Epithelial cell of esophagus (primary cell): ENCODE data around the gene C11orf21.

Experiments used
- DNase-seq: peaks from one replicate; pipeline ENCODE4 v3.0.0; 2010; ENCODE audit warnings: low read depth
- H3K4me3 ChIP-seq: 2 replicates; pipeline ENCODE4 v1.5.1; 2011; ENCODE audit warnings: mild to moderate bottlenecking, low read length, control low read depth
- TF ChIP-seq, protein P1 (sequence below): IDR thresholded peaks from 2 replicates; pipeline ENCODE4 v1.5.1; 2011; ENCODE audit warnings: low read depth, mild to moderate bottlenecking, low read length, control low read depth, inconsistent platforms; ENCODE audit not compliant: insufficient read depth; ENCODE audit errors: missing control alignments

C11orf21 gene

DNA sequence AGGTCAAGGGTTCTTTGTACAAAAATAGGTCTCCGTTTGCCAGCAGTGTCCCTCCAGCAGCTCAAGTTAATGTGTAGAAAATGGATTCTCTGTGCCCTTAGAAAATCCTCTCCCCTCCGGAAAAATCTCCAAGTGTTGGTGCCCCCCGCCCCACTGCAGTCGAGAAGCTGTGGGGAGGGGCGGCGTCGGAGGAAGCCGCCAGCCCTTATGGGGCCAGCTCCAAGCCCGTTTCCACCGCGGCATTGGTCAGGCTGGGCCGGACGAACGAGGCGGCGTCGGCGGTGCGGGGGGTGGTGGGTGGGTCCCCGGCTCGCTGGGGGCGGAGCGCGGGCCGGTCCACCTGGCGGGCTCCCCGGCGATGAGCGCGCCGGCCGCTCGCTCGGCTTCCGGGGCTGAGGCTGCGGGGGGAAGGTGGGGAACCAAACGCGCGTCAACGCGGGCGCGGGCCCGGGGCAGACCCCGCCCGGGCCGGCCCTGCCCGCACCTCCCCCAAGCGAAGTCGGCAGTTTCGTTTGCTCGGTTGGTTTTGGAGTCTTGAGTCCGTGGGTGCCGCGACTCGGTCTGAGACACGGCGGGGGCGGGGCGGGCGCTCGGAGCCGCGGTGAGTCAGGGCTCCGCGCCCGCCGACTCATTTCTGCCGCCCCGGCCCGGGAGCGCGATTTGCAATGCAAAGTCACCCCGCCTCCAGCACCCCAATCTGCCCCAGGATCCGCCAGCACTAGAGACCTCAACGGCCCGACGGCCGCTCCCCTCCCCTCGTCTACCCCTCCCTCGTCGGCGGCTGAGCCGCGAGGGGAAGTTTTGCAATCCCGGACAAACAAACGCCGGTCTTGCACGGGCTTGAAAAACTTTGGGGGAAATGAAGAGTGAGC, 32.8 kb downstream of the C11orf21 start:
- peak overlapping the region; percentile 40 for H3K4me3 ChIP-seq
- TF ChIP-seq, protein P1, sequence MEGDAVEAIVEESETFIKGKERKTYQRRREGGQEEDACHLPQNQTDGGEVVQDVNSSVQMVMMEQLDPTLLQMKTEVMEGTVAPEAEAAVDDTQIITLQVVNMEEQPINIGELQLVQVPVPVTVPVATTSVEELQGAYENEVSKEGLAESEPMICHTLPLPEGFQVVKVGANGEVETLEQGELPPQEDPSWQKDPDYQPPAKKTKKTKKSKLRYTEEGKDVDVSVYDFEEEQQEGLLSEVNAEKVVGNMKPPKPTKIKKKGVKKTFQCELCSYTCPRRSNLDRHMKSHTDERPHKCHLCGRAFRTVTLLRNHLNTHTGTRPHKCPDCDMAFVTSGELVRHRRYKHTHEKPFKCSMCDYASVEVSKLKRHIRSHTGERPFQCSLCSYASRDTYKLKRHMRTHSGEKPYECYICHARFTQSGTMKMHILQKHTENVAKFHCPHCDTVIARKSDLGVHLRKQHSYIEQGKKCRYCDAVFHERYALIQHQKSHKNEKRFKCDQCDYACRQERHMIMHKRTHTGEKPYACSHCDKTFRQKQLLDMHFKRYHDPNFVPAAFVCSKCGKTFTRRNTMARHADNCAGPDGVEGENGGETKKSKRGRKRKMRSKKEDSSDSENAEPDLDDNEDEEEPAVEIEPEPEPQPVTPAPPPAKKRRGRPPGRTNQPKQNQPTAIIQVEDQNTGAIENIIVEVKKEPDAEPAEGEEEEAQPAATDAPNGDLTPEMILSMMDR = no peak
- peak; percentile 80 for DNase-seq

DNA sequence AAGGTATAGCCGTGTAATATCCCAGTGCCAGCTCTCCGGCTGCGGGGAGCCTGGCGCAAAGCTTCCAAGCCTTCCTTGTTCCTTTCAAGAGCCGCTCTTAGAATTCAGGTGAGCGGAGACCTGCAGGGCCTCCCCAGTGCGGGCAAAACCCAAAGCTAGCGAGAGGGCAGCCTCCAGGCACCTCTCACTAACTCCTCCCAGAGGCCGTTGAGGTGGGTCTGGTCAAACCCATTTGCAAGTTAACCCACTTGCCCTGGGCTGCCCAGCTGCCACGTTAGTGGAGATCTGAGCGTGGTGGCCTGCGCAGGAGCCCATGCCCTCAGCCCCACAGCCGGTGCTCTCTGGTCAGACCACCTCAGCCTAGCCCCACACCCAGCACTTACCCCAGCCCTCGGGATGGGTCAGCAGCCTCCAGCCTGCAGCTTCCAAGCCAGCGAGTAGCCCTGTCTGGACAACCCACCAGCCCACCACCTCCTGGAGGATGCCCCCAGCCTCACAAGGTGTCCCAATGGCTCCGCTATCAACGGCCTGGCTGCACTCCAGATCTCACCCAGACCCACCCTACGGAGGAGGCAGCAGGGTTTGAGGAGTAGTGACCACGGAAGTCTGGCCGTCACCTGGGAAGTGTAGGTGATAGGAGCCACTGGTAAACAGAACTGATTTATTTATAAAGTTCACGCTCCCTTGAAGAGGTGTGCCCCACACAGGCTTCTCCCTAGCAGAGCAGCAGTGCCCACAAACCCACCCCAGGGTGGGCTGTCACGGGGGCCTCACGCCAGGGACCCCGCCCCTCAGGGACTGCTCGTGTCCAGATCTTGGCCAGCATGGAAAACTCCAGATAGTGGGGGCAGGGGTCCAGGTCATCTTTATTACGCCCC, 33.6 kb downstream of the C11orf21 start:
- TF ChIP-seq, protein P1 = no peak
- DNase-seq = no peak
- H3K4me3 ChIP-seq = peak overlapping the region; percentile 11

DNA sequence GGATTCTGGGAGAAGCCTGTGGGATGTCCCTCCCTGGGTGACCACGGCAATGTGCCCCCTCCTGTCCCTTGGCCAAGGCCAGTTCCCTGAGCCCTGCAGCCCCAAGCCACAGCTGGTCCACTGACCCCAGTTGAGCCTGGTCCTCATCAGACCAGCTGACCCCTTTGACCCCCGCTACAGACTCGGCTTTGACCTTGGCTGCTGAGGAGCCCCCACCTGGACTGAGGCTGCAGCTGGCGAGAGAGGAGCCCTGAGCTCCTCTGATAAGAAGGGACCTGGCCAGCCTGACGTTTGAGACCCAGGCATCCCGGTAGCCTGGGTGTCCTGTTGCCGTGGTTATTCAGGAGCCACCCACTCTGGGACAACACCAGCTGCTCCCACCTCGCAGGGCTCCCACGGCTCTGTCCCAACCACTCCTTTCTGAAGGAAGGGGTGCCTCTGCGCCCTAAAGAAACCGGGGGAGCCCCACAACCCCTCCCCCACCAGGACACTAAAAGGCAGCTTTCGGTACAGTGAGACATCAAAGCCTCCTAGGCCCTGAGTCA, 34.3 kb downstream of the C11orf21 start:
- DNase-seq = no peak
- TF ChIP-seq, protein P1 = no peak

DNA sequence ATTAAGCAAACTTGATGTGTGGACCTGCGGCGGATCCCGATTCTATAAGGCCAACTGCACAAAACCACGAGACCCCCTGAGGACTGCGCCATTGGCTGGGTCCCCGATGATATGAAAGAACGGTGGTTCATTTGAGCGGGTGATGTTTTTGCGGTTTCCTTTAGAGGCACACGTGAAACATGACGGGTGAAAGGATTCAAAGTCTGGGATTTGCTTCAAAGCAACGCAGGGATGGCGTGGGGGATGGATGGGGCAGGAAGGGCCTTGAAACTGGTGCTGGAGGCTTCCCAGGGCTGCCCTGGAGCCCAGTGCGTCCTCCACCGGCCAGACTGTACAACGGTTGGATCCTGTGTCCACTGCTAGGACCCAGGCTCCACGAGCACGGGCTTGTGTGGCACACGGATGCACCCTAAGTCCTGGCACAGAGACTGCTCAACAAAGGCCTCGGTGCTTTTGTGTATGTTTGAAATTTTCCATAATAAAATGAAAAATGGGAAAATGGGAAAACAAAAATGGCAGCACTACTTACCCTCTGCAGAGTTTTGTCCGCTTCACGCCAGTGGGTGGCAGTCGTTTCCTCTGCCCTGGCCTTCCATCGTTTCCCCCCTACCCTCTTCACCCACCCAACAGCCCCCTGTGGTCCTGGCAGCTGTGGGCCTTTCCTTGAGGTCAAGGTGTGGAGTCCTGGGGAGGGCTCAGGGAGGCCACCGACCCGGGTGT, 35.0 kb downstream of the C11orf21 start:
- DNase-seq = no peak
- no peak overlapping the region for H3K4me3 ChIP-seq
- TF ChIP-seq, protein P1 = no peak

More for the DNA sequence above, 34.3 kb downstream of the C11orf21 start:
- no peak overlapping the region for H3K4me3 ChIP-seq

DNA sequence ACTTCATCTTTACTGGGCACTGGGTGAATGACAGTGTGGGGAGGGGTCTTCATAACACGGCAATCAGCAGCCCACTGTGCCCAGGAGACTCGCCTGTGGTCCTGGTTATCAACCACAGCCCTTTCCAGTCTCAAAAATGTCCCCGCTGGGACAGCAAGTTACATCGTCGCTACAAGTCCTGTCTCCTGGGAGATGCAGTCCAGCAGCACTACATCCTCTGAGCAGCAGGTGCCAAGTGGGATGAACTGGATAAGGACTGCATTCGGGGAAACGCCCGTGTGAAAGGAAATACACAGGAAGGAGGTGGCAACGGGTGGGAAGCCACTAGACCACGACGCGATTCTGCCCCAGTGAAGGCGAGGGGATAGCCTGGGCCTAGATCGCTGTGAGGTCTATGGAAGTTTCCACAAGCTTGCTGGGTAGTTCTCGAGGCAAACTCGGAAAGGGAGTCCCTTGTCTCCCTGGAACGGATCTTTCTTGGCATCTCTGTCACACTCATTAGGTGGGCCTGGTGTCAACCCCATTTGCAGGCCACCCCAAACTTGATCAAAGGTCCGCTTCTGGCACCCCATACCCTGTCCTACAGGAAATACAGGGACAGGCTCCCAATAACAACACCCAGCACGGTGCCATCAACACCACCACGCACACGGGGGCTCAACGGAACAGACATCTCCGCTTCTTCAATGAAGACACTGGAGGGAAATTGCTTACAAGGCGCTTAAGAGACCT, 35.7 kb downstream of the C11orf21 start:
- no peak overlapping the region for H3K4me3 ChIP-seq
- TF ChIP-seq, protein P1 = no peak
- DNase-seq = no peak

DNA sequence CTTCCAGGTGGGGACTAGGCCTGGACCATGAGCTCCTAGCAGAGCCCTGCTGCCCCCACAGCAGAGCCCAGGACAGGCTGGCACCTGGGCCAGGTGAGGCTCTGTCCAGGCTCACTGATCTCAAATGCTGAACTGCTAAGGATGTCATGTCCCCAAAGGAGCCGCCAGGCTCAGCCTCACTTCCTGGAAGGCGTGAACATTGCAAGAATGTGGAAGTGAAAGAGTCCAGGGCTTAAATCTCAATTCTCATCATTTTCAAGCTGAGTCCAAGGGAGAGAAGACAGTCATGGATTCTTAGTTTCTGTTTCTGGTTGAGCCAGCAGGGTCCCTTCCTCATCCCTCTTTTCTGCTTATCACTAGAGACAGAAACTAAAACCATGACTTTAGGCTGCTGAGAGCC, 36.3 kb downstream of the C11orf21 start:
- DNase-seq = no peak
- TF ChIP-seq, protein P1 = no peak
- H3K4me3 ChIP-seq = no peak overlapping the region
